Spinal cord (tissue), 10 donors: ENCODE measurements around the gene ST6GALNAC3. TPM values are rescaled to one million over a fixed set of nuclear protein-coding genes. Genes with fewer than 3 reads are reported as not detected.

Experiments
- DNase-seq, 6 donors: peaks; one replicate each; pipeline versions ENCODE4 v3.0.0 to v3.0.0-alpha.2; 2013 to 2015; ENCODE audit warnings: low spot score in 6 of 6, low read depth in 4 of 6
- H3K27ac ChIP-seq: one replicate; pipeline ENCODE4 v1.5.1; 2013; ENCODE audit warnings: low read depth, low read length, control low read depth
- H3K27me3 ChIP-seq: one replicate; pipeline ENCODE4 v1.6.1; 2013; ENCODE audit warnings: low read length; ENCODE audit not compliant: control insufficient read depth, insufficient read depth
- H3K36me3 ChIP-seq: one replicate; pipeline ENCODE4 v1.6.1; 2013; ENCODE audit warnings: low read length; ENCODE audit not compliant: control insufficient read depth, insufficient read depth
- H3K4me1 ChIP-seq: one replicate; pipeline ENCODE4 v1.6.1; 2013; ENCODE audit warnings: low read length; ENCODE audit not compliant: control insufficient read depth, insufficient read depth
- H3K4me3 ChIP-seq: one replicate; pipeline ENCODE4 v1.5.1; 2013; ENCODE audit warnings: low read depth, low read length, control low read depth
- H3K9me3 ChIP-seq: one replicate; pipeline ENCODE4 v1.6.1; 2013; ENCODE audit warnings: low read length; ENCODE audit not compliant: control insufficient read depth, insufficient read depth
- WGBS: methylation state at CpG from one replicate; pipeline ENCODE4 v1.1.5; 2013; ENCODE audit warnings: missing lambda C conversion rate; ENCODE audit not compliant: insufficient coverage; 5-methylcytosine and 5-hydroxymethylcytosine counted together
- polyA plus RNA-seq, 2 donors: library from polyadenylated mRNA; unstranded; fragments of 120-200 nt; gene quantifications; one replicate each; pipeline ENCODE4 v1.2.1, GENCODE V29; 2013; ENCODE audit not compliant: insufficient read length in 2 of 2
- total RNA-seq, 2 donors: library from RNA; depleted of rRNA in 1 of 2; stranded (reverse); fragments of 120-200 nt in 1 of 2; fragments of >200 nt in 1 of 2; gene quantifications; one replicate each; pipeline versions ENCODE4 v1.2.3 to v1.2.4, GENCODE V29; 2013 to 2014
- donor health status: healthy.

Gene ST6GALNAC3
- total and polyA plus RNA-seq, 4 donors = 17.2 to 64.0 (median 26.0) TPM

DNA sequence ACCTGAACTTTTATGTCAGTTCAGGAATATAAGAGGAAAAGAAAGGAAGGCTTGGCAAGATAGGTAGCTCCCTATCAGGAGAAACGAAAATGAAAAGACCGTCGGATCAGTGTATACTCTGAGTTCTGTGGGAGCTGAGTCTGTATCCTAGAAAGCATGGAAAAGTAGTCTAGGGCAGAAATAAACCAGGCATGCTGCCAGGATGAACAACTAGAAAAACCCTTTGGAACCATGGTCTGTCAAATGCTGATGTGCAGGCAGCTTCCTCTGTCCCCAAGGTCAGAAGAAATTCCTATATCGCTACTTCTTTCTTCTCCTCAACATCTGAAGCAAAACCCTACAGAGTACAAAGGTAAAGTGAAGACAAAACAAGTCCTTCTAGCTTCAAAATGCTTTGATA, 268.8 kb downstream of the ST6GALNAC3 start:
- no peaks in the 10 kb centered on the region for H3K9me3 ChIP-seq
- 77% methylated on average over 3 of the region's 4 CpGs for WGBS

DNA sequence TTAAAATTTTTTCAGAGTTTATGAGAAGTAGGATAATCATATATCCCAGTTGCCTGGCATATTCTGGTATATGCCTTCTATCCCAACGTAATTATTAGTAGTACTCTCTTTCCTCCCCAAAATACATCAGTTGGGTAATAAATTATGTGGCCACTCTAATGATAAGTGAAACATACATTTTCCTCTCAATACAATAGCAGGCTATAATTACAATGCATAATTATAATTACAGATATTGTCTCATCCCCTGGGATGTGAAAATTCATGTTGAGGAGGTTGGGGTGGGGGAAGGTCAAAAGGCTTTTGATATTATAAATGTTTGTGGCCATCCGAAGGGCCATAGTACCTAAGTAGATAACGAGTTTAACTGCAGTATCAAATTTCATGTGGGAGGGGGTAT, 277.1 kb downstream of the ST6GALNAC3 start:
- Histone ChIP-seq H3K27me3 (no peaks in the 10 kb centered on the region), H3K9me3 (no peaks in the 10 kb centered on the region), H3K4me1 (no peaks in the 10 kb centered on the region), H3K36me3 (no peaks in the 10 kb centered on the region), H3K4me3 (no peak overlapping the region), H3K27ac (no peak overlapping the region)
- DNase-seq = no peak
- 88% methylated on average over 2 of the region's 3 CpGs for WGBS

More for the DNA sequence above, 268.8 kb downstream of the ST6GALNAC3 start:
- DNase-seq = peak in 1 of 6 donors; percentile 33
- no peaks in the 10 kb centered on the region for H3K27me3 ChIP-seq
- no peaks in the 10 kb centered on the region for H3K4me1 ChIP-seq
- H3K36me3 ChIP-seq = no peaks in the 10 kb centered on the region
- H3K27ac ChIP-seq = no peak overlapping the region
- no peak overlapping the region for H3K4me3 ChIP-seq

DNA sequence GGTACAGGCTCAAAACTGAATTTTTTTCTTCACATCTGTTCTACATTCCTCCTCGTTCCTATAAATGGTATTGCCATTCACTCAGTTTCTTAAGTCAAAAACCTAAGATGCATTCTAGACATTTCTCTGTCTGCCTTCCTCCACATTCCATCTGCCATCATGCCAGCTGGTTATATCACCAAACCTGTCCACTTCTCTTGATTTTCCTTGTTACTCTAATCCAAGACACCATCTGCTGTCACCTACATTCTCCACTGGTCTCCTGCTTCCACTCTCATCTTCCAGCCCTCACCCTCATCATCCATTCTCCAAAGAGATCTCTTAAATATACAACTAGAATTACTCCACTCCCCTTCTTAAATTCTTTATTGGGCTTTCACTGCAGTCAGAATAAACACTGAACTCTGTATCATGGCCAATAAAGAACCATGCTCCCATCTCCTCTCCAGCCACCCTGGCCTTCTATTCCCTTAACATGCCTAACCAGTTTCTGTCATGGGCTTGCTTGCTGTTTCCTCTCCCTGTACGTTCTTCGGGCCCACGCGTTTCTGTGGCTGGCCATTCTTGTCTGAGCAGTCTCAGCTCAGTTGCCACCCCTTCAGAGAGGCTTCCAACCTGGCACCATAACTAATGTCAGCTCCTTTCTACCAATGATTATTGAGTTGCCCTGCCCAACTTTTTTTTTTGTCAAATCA, 278.3 kb downstream of the ST6GALNAC3 start:
- WGBS = 85% methylated on average over 4 of the region's 5 CpGs
- Histone ChIP-seq H3K36me3 (no peaks in the 10 kb centered on the region), H3K9me3 (no peaks in the 10 kb centered on the region), H3K27ac (no peak overlapping the region), H3K4me3 (no peak overlapping the region), H3K27me3 (no peaks in the 10 kb centered on the region), H3K4me1 (no peaks in the 10 kb centered on the region)
- no peak for DNase-seq

GRCh38 chr1:76354236-76354635, 279.7 kb downstream of the ST6GALNAC3 start:
- H3K36me3 ChIP-seq = no peaks in the 10 kb centered on the region
- no peaks in the 10 kb centered on the region for H3K9me3 ChIP-seq
- WGBS = no CpG with 5 or more reads among the region's 3 CpGs
- H3K27ac ChIP-seq = no peak overlapping the region
- H3K4me3 ChIP-seq = no peak overlapping the region
- no peaks in the 10 kb centered on the region for H3K27me3 ChIP-seq
- DNase-seq = no peak
- H3K4me1 ChIP-seq = no peaks in the 10 kb centered on the region

DNA sequence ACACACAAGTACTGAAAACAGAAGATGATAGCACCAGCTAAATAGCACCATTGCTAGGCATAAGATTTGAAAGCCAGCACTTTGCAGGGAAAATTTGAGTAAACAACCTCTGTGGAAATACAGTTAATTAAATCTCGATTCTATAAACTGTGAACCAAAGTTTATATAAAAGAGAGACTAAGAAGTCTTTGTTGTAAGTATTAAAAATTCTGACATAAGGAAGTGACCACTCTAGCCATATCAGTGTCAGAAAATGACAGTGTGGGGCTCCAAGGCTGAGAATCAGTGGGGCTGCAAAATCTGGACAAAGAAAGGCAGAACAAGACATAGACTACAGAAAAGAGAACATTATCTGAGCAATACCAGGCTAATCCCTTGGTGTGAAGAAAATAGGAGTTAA, 292.2 kb downstream of the ST6GALNAC3 start:
- no peak for DNase-seq
- no peaks in the 10 kb centered on the region for H3K4me1 ChIP-seq
- H3K27me3 ChIP-seq = no peaks in the 10 kb centered on the region
- H3K4me3 ChIP-seq = no peak overlapping the region
- no peaks in the 10 kb centered on the region for H3K36me3 ChIP-seq
- no peak overlapping the region for H3K27ac ChIP-seq
- no peaks in the 10 kb centered on the region for H3K9me3 ChIP-seq
- no CpG with 5 or more reads among the region's 1 CpG for WGBS

DNA sequence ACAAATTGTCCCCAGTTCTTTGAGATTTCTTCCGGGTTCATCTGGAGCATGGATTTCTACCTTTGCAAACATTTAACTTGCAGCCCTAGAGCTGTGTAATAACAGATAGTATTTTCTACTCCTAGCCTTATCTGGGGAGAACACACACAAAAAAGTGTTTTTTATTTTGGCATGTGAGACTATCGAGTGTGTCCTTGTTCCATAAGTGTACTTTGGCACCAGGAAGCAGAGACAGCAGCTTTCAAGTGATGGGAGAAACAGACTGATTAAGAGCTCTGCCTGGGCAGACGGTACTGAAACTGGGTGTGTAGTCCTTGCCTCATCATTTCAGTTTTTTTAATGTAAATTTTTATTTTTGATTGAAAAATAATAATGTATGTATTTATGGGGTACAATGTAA, 297.4 kb downstream of the ST6GALNAC3 start:
- no peaks in the 10 kb centered on the region for H3K36me3 ChIP-seq
- DNase-seq = peak in 1 of 6 donors; percentile 59
- no peaks in the 10 kb centered on the region for H3K9me3 ChIP-seq
- WGBS = 60% methylated on average over 1 of the region's 3 CpGs
- H3K4me1 ChIP-seq = no peaks in the 10 kb centered on the region
- no peaks in the 10 kb centered on the region for H3K27me3 ChIP-seq
- no peak overlapping the region for H3K4me3 ChIP-seq
- H3K27ac ChIP-seq = no peak overlapping the region

DNA sequence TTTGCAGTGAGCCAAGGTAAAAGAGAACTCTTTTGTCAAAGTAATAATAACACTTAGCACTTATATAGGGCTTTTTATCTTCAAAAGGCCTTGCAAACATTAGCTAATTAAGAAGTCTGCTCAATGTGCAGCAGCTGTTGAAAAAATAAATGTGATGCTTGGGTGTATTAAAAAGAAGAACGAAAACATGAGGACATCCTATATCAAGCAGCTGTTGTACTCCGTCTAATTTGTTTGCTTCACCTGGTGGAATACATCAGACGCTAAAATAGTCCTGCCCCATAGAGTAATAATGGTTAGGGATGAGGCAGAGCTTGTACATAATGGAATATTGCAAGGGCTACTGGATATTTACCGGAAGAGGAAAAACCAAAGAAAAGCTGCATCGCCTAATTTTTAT, 299.5 kb downstream of the ST6GALNAC3 start:
- DNase-seq = peak in 1 of 6 donors; percentile 83
- H3K27ac ChIP-seq = no peak overlapping the region
- H3K4me3 ChIP-seq = no peak overlapping the region
- H3K27me3 ChIP-seq = no peaks in the 10 kb centered on the region
- H3K36me3 ChIP-seq = no peaks in the 10 kb centered on the region
- WGBS = 60% methylated on average over 2 of the region's 5 CpGs
- H3K4me1 ChIP-seq = no peaks in the 10 kb centered on the region
- H3K9me3 ChIP-seq = no peaks in the 10 kb centered on the region

DNA sequence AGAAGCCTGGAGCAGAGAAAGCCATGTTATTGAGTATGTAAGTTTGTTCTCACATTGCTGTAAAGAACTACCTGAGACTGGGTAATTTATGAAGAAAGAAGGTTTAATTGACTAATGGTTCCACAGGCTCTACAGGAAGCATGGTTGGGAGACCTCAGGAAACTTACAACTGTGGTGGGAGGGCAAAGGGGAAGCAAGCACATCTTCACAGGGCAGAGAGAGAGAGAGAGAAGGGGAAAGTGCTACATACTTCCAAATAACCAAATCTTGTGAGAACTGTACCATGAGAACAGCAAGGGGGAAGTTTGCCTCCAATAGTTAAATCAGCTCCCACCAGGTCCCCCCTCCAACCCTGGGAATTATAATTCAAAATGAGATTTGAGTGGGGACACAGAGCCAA, 302.7 kb downstream of the ST6GALNAC3 start:
- no peak overlapping the region for H3K4me3 ChIP-seq
- no peak for DNase-seq
- no peak overlapping the region for H3K27ac ChIP-seq
- H3K9me3 ChIP-seq = no peaks in the 10 kb centered on the region
- H3K4me1 ChIP-seq = no peaks in the 10 kb centered on the region
- H3K36me3 ChIP-seq = no peaks in the 10 kb centered on the region
- H3K27me3 ChIP-seq = no peaks in the 10 kb centered on the region

DNA sequence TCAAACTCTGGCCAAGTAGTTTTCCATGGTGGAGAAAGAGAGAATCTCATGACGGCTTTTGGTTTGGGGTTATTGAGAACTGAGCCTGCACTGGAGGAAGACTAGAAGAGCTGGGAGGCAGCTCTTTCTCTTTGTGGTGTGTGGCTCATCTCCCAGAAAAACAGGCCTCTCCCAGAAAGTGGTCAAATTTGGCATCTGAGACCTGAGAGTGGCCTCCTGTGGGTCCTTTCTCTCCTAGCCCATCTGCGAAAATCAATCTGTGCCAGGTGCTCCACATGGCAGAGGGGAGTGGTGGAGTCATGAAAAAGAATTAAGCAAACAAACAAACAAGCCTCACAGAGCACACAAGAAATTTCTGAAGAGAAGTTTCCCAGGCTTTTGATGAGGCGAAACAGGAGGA, 305.0 kb downstream of the ST6GALNAC3 start:
- H3K36me3 ChIP-seq = no peaks in the 10 kb centered on the region
- WGBS = 74% methylated on average over 2 of the region's 3 CpGs
- H3K4me1 ChIP-seq = no peaks in the 10 kb centered on the region
- H3K4me3 ChIP-seq = no peak overlapping the region
- H3K27me3 ChIP-seq = no peaks in the 10 kb centered on the region
- no peaks in the 10 kb centered on the region for H3K9me3 ChIP-seq
- peak in 1 of 6 donors; percentile 37 for DNase-seq
- H3K27ac ChIP-seq = no peak overlapping the region

GRCh38 chr1:76381450-76382097, 307.0 kb downstream of the ST6GALNAC3 start:
- Histone ChIP-seq H3K9me3 (no peaks in the 10 kb centered on the region), H3K36me3 (no peaks in the 10 kb centered on the region), H3K4me1 (no peaks in the 10 kb centered on the region), H3K27me3 (no peaks in the 10 kb centered on the region), H3K27ac (no peak overlapping the region), H3K4me3 (no peak overlapping the region)
- DNase-seq = peak in 2 of 6 donors; percentile 21 to 61
- no CpG with 5 or more reads among the region's 1 CpG for WGBS
